Motor neuron (in vitro differentiated cells): ENCODE data around the gene SPTAN1. TPM values are rescaled to one million over a fixed set of nuclear protein-coding genes. Genes with fewer than 3 reads are reported as not detected.

ENCODE experiments used
- ATAC-seq, 8 experiments: fragments of 200-7000 bp; cut with Tn5 transposase; replicated peaks in 6 of 8; 2 replicates each; pipeline ENCODE4 v1.8.0; 2021; ENCODE audit warnings: mild to moderate bottlenecking in 8 of 8, moderate library complexity in 8 of 8
- H3K27ac ChIP-seq, 2 donors: fragments of 250-450 bp; sonication (Bioruptor Pico); 2 replicates each; pipeline ENCODE4 v1.9.0; 2021; ENCODE audit warnings: antibody characterized with exemption in 2 of 2, mild to moderate bottlenecking in 2 of 2, moderate library complexity in 1 of 2
- H3K4me1 ChIP-seq, 2 donors: fragments of 250-450 bp; sonication (Bioruptor Pico); replicated peaks in 1 of 2; 2 replicates each; pipeline ENCODE4 v1.6.1; 2021; ENCODE audit warnings: antibody characterized with exemption in 2 of 2, mild to moderate bottlenecking in 2 of 2, moderate library complexity in 1 of 2
- H3K4me3 ChIP-seq, 5 donors: fragments of 250-450 bp; sonication (Bioruptor Pico); 2 replicates each; pipeline ENCODE4 v1.9.0; 2021; ENCODE audit warnings: antibody characterized with exemption in 5 of 5, mild to moderate bottlenecking in 5 of 5, moderate library complexity in 4 of 5
- WGBS, 10 experiments: fragments of 450-650 bp; shearing (Covaris generic); methylation state at CpG; one replicate each; pipeline ENCODE4 v1.0.0; 2022; 5-methylcytosine and 5-hydroxymethylcytosine counted together
- in situ Hi-C, 9 experiments: fragments of 400-800 bp; cut with MboI; loops; one replicate each; pipeline ENCODE4 v1.15.0; 2021; ENCODE audit warnings: low sequenced_read_pairs in 9 of 9, low pct_unique_long_range_greater_than_20kb in 2 of 9; ENCODE audit not compliant: unreplicated experiment in 9 of 9
- total RNA-seq, 8 experiments: library from RNA; unstranded; fragments of 300-600 nt; gene quantifications; 2 replicates each; pipeline versions ENCODE4 v1.2.3 to v1.2.4, GENCODE V29; 2022

The SPTAN1 gene
- total RNA-seq, 8 experiments from 2014 or later: 195 to 680 (median 254) TPM

DNA sequence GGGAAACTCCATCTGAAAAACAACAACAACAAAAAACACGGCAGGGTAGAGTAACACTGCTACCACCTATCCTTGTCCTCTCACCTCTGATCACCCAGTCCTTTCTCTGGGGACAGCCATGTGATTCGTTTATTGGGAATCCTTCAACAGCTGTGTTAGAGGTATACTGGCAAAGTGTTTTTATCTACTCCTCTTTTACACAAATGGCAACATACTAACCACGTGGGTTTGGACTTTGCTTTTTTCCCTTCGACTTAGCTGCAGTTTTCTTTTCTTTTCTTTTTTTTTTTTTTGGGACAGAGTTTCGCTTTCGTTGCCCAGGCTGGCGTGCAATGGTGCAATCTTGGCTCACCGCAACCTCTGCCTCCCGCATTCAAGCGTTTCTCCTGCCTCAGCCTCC is 125.4 kb downstream of the SPTAN1 start:
- Histone ChIP-seq H3K4me3 (no peak overlapping the region), H3K27ac (no peak overlapping the region), H3K4me1 (no peaks in the 10 kb centered on the region)
- no peak for ATAC-seq
- in situ Hi-C loops: no loop called here
- WGBS, 10 experiments: 72 to 96% (median 85%) methylated on average over 1 to 10 of the region's 10 CpGs; no CpG with 5 or more reads in 1 of the 10 experiments

Other genes with a start within 250 kb of the SPTAN1 start
- gene TRUB2, start 230.1 kb upstream of the SPTAN1 start, total RNA-seq: 10 to 100 TPM; 12.2 to 37.4 (median 22.0) TPM
- 10 to 100 TPM; 37.8 to 66.5 (median 51.1) TPM for gene COQ4, start 229.7 kb upstream of the SPTAN1 start, total RNA-seq
- gene SLC27A4, start 212.1 kb upstream of the SPTAN1 start, total RNA-seq: 10 to 100 TPM; 10.4 to 31.7 (median 17.7) TPM
- 10 to 100 TPM; 32.0 to 57.2 (median 44.4) TPM for gene URM1, start 181.2 kb upstream of the SPTAN1 start, total RNA-seq
- 10 to 100 TPM; 14.4 to 53.5 (median 19.7) TPM for gene CERCAM, start 131.7 kb upstream of the SPTAN1 start, total RNA-seq
- 10 to 100 TPM; 20.3 to 62.5 (median 42.7) TPM for gene ODF2, start 96.6 kb upstream of the SPTAN1 start, total RNA-seq
- gene GLE1, start 47.9 kb upstream of the SPTAN1 start, total RNA-seq: 10 to 100 TPM; 11.9 to 30.4 (median 17.3) TPM
- gene DYNC2I2, start 104.3 kb downstream of the SPTAN1 start, total RNA-seq: 10 to 100 TPM; 21.1 to 62.7 (median 28.3) TPM
- gene SET, start 136.6 kb downstream of the SPTAN1 start, total RNA-seq: 100 to 1,000 TPM; 328 to 639 (median 393) TPM
- gene PKN3, start 149.9 kb downstream of the SPTAN1 start, total RNA-seq: 1 to 10 TPM in 3 of 8 experiments, under 1 TPM in 5; 0.07 to 7.3 (median 0.68) TPM
- gene ZDHHC12, start 171.5 kb downstream of the SPTAN1 start, total RNA-seq: 10 to 100 TPM in 5 of 8 experiments, 1 to 10 TPM in 3; 3.7 to 31.4 (median 11.7) TPM
- 10 to 100 TPM; 17.8 to 35.1 (median 24.5) TPM for gene ZER1, start 219.3 kb downstream of the SPTAN1 start, total RNA-seq
- 10 to 100 TPM in 5 of 8 experiments, 1 to 10 TPM in 3; 8.7 to 18.9 (median 13.1) TPM for gene TBC1D13, start 234.7 kb downstream of the SPTAN1 start, total RNA-seq